HG02938 (cell line): ENCODE measurements around the gene CHFR.
A peak's percentile ranks its signal among the peaks of the same experiment; 100 is the strongest.
"Not testable (repeated sequence)": the region's sequence is repeated elsewhere in the genome, so short reads cannot be mapped to it uniquely, and the experiment has no call there.

Experiments
- ATAC-seq: cut with Tn5 transposase; IDR thresholded peaks from one replicate; pipeline ENCODE4 v1.9.1; 2021; ENCODE audit warnings: mild to moderate bottlenecking, moderate library complexity; ENCODE audit not compliant: unreplicated experiment

Gene CHFR

DNA sequence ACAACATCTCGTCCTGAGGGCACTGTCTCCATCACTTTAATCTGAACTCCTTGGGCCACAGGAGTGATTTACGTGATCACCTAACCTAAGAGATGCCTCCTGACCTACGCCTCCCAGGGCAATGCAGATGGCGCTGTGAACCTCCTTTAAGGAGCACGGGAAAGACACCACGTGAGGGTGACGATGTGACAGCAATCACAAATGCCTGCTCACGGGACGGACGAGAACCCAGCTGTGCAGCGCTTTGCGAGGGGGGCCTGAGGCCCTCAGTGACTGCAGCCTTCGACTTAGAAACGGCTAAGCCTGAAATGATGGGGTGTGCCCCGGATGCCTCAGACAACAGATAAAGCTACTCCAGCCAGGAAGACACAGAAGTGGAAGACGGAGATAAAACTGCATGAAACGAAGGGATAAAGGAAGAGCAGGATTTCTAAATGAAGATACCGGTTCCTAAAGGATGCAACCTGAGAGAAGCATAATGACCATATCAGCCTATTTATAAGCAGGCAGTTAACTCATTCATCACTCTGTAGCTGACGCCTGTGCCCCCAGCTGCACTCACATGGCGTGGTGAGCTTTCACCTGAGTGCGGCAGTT is 44.9 kb downstream of the CHFR start:
- no peak for ATAC-seq

DNA sequence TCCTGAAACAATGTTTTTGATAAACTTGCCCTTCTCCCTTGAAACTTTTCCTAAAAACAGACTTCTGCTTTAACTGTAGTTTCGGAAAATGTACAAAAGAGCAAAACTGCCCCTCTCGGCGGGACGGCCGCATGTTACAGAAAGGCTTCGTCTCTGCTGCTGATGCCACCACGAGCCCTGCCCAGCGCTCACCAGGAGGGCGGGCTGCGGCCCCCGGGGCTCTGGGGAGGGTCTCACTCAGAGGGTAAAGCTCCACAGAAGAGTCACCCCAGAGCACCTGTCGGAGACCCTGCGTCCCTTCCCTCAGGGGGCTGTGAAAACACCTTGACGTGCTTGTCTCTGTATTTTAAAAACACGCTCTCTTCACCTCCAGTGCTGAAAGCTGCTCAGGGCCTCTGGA is 46.3 kb downstream of the CHFR start:
- ATAC-seq, result no peak

- no peak for ATAC-seq
Observed at GRCh38 chr12:132840536-132840935, 46.9 kb downstream of the CHFR start.

GRCh38 chr12:132839558-132840235 is 47.7 kb downstream of the CHFR start:
- ATAC-seq, result no peak

DNA sequence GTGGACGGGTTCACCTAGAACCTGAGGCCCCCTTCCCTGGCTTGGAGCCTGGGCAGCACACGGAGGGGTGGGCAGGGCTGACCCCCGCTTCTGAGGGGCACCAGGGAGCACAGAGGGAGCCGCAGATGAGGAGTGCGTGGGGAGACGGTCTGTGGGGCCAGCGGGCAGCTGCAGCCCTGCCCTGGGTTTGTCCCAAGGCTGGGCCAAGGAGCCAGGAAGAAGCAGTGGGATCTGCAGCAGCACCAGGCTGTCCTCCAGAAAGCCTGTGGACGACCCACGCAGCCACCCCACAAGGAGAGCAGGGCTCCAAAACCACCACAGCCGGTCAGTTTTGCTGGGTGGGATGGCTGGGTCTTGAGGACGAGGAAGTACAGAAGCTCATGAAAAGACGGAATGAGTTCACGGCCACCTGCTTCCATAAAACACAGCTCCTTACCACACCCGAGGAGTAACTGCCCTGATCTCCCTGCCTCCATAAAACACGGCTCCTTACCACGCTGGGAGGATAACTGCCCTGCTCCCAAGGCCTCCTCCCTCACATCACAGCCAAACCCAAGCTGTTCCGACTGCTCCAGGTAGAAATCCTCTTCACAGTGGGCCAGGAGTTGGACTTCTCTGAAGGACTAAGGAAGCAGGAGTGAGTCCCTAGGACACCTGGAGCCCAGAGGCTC is 48.9 kb downstream of the CHFR start:
- ATAC-seq, result no peak

DNA sequence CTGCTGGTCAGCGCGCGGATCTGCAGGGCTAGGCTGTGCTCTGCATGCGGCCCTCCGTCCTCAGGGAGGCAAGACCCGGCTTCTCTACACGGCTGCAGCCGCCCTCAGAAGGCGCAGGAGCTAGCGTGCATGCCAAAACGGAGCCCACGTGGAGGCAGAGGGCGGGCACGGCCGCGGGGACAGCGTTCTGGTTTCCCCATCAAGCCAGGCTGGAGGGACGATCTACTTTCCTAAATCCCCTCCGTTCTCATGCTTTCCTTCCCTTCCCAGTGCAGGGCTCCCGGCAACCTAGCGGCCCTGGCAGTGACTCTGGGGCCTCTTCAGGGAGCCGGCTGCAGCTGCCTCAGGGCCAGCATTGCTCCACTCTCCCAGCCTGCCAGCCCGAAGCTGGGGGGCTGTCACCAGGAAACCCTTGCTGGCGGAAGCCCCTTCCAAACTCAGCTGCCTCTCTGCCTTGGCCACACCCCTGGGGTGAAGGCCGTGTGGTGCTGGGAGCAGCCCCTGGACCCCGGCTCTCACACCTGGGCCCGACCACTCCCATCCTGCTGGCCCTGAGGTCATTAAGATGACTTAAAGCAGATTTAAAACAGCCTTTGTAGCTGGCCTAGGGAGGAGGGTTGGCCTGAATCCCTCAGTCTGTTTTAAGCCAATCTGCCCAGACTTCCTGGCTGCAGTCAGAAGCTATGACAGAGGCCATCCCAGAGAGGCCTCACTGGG is 49.6 kb downstream of the CHFR start:
- no peak for ATAC-seq

GRCh38 chr12:132836795-132837331 is 50.5 kb downstream of the CHFR start:
- ATAC-seq, result no peak

- ATAC-seq, result not testable (repeated sequence)
Observed at GRCh38 chr12:132836230-132836629, 51.2 kb downstream of the CHFR start.

DNA sequence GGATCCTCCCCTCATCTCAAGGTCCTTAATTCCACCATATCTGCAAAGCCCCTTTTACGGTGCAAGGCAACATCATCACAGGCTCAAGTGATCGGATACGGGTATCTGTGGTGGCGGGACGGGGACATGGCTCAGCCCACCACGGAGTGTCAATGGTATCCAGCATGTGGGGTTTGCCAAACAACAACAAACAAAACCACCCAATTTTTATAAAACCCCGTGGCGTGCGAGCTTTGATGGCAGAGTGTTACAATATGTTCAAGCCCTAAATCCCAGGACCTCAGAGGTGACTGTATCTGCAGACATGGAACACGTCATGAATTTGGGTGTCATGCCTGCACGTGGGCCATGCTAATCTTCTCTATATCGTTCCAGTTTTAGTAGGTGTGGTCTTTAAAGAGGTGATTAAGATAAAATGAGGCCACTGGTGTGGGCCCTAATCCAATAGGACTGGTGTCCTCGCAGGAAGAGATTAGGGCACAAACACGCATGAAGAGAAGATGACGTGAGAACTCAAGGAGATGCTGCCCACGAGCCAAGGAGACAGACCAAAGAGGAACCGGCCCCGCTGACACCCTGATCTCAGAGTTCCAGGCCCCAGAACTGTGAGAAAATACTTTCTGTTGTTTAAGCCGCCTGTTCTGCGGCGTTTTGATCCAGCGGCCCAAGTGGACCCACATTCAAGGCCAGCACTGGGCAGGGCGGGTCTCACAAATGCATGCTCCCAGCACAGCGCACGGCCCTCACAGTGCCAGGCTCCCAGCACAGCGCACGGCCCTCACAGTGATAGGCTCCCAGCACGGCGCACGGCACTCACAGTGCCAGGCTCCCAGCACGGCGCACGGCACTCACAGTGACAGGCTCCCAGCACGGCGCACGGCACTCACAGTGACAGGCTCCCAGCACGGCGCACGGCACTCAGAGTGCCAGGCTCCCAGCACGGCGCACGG is 52.1 kb downstream of the CHFR start:
- no peak for ATAC-seq

GRCh38 chr12:132834181-132834711 is 53.2 kb downstream of the CHFR start:
- ATAC-seq, result no peak

GRCh38 chr12:132833341-132833740 is 54.1 kb downstream of the CHFR start:
- no peak for ATAC-seq

- ATAC-seq, result no peak
Observed at GRCh38 chr12:132831771-132832170, 55.6 kb downstream of the CHFR start.

DNA sequence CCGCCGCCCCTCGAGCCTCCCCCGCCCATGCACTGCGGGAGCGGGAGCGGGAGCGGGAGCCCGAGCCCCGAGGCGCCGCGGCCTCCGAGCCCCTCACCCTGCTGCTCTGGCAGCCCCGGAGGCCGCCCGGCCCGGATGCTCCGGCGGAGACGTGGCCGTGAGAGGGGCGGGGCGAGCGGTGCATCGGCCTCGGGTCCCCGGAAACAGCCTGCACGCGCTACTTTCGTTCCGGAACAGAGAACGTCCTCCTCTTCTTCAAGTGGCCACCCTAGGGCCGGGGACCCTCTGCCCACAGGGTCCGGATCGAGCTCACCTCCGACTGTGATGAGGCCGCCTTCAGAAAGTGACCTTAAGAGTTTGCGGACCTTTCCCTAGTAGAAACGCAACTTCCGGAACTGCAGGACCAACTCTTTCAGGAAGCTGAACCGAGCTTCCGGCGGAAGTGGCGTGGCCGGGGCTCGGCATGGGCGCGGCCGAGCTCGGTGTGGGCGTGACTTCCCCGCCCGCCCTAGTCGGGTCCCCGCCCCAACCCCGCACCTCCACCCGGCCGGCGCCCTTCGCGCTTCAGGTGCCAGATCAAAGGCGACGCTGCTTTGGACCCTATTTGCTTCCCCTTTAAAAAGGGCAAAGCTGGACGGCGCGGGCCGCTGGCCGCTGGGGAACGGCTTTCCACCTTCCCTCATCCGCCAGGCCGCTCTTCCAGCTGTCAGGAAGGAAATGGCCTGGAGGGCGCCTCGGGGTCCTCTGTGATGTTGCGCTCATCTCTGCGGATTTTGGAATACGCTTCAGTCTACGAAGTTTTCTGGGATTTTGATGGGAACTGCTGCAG is 58.5 kb downstream of the CHFR start, which contains the start of gene GOLGA3:
GOLGA3 (minus strand) TSS at position 164 of the 829 bp plus-strand sequence. CDS start 6,741 bp downstream, outside the sequence.
- peak; percentile 77 for ATAC-seq

- ATAC-seq, result peak; percentile 33
Observed at GRCh38 chr12:132827763-132828703, 59.4 kb downstream of the CHFR start.

DNA sequence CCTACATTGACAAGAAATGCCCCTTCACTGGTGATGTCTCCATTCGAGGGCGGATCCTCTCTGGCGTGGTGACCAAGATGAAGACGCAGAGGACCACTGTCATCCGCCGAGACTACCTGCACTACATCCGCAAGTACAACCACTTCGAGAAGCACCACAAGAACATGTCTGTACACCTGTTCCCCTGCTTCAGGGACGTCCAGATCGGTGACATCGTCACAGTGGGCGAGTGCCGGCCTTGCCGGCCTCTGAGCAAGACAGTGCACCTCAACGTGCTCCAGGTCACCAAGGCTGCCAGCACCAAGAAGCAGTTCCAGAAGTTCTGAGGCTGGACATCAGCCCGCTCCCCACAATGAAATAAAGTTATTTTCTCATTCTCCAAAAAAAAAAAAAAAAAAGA is 61.5 kb downstream of the CHFR start:
- no peak for ATAC-seq

GRCh38 chr12:132825089-132825488 is 62.3 kb downstream of the CHFR start:
- no peak for ATAC-seq

- ATAC-seq, result no peak
Observed at GRCh38 chr12:132824053-132824452, 63.4 kb downstream of the CHFR start.

GRCh38 chr12:132818562-132818961 is 68.8 kb downstream of the CHFR start:
- no peak for ATAC-seq
